Fibroblast of lung (primary cell): ENCODE results near the gene APBA1. TPM values are rescaled to one million over a fixed set of nuclear protein-coding genes. Genes with fewer than 3 reads are reported as not detected.

Experiments
- DNase-seq, 2 donors: peaks; one replicate each; pipeline versions ENCODE4 v3.0.0 to v3.0.0-alpha.2; 2010; ENCODE audit warnings: low read depth in 2 of 2
- H2AFZ ChIP-seq: 2 replicates; pipeline ENCODE4 v1.5.1; 2012; ENCODE audit warnings: low read length, control low read depth, inconsistent platforms
- H3K27ac ChIP-seq: 2 replicates; pipeline ENCODE4 v1.5.1; 2011; ENCODE audit warnings: low read length, control low read depth; ENCODE audit not compliant: insufficient read depth
- H3K27me3 ChIP-seq: 2 replicates; pipeline ENCODE4 v1.5.1; 2011; ENCODE audit warnings: mild to moderate bottlenecking, low read length; ENCODE audit not compliant: control insufficient read depth, insufficient read depth
- H3K36me3 ChIP-seq: 2 replicates; pipeline ENCODE4 v1.5.1; 2011; ENCODE audit warnings: low read length; ENCODE audit not compliant: control insufficient read depth, insufficient read depth
- H3K4me1 ChIP-seq: 2 replicates; pipeline ENCODE4 v1.5.1; 2011; ENCODE audit warnings: low read length; ENCODE audit not compliant: control insufficient read depth, insufficient read depth; ENCODE audit errors: extremely low read depth
- H3K4me2 ChIP-seq: 2 replicates; pipeline ENCODE4 v1.5.1; 2011; ENCODE audit warnings: low read length, control low read depth; ENCODE audit not compliant: insufficient read depth; ENCODE audit errors: extremely low read depth
- H3K4me3 ChIP-seq, 4 experiments: fragments of 200-600 bp in 1 of 4; sonication (generic) in 1 of 4; replicated peaks in 1 of 4; 2 replicates each; pipeline ENCODE4 v1.5.1; 2011 to 2016; ENCODE audit warnings: low read length in 4 of 4, low read depth in 3 of 4, mild to moderate bottlenecking in 3 of 4, control low read depth in 2 of 4, inconsistent platforms in 1 of 4, mixed read lengths in 1 of 4; ENCODE audit not compliant: insufficient read depth in 1 of 4; ENCODE audit errors: control extremely low read depth in 1 of 4
- H3K79me2 ChIP-seq: 2 replicates; pipeline ENCODE4 v1.5.1; 2012; ENCODE audit warnings: mild to moderate bottlenecking, low read length, inconsistent platforms; ENCODE audit not compliant: control insufficient read depth, insufficient read depth
- H3K9ac ChIP-seq: 2 replicates; pipeline ENCODE4 v1.5.1; 2011; ENCODE audit warnings: mild to moderate bottlenecking, low read length, control low read depth; ENCODE audit not compliant: insufficient read depth
- H3K9me3 ChIP-seq: 2 replicates; pipeline ENCODE4 v1.5.1; 2012; ENCODE audit warnings: low read depth, low read length; ENCODE audit not compliant: control insufficient read depth, insufficient read depth
- H4K20me1 ChIP-seq: 2 replicates; pipeline ENCODE4 v1.5.1; 2011; ENCODE audit warnings: low read length; ENCODE audit not compliant: control insufficient read depth, insufficient read depth; ENCODE audit errors: extremely low read depth
- EZH2 ChIP-seq: IDR thresholded peaks from 2 replicates; pipeline ENCODE4 v1.5.1; 2012; ENCODE audit warnings: low read length, control low read depth, mild to moderate bottlenecking; ENCODE audit errors: missing control alignments
- polyA plus RNA-seq, 2 donors: library from polyadenylated mRNA; depleted of rRNA in 1 of 2; stranded (reverse) in 1 of 2; unstranded in 1 of 2; fragments of >200 nt; gene quantifications; 2 replicates each; pipeline ENCODE4 v1.2.1, GENCODE V29; 2011 to 2012; ENCODE audit warnings: missing spikeins in 1 of 2
- total RNA-seq: library from RNA; depleted of rRNA; stranded (reverse); fragments of >200 nt; gene quantifications from 2 replicates; pipeline ENCODE4 v1.2.1, GENCODE V29; 2014
- TF ChIP-seq, protein P1 (sequence below), 2 donors: IDR thresholded peaks in 1 of 2; conservative IDR thresholded peaks in 1 of 2; 1 replicate in 1 of 2; 2 replicates in 1 of 2; pipeline ENCODE4 v1.5.1; 2011 to 2012; ENCODE audit warnings: low read length in 2 of 2, control low read depth in 1 of 2, inconsistent platforms in 1 of 2, low read depth in 1 of 2, mild to moderate bottlenecking in 1 of 2

Gene APBA1
- total and polyA plus RNA-seq, 2 donors (not counting 1 experiment from before 2014, with no cell fraction given) = 5.0 to 8.8 TPM

DNA sequence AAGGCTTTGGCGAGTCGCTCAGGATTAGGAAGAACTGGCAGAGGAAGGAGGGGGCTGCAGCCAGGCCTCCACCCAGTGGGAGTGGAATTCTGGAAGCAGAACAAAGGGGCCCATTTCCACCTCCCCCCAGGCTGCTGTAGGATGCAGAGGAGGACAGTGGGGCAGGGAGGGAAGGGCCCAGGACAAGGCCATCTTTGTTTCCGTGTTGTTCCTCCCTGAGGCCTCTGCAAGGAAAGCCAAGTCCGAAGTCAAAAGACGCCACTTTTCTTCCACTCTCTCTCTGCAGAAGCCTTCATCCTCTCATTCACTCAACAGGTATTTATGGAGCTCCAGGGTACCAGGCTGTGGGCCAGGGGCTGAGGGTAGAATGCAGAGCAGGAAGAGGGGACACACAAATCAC is 276.5 kb downstream of the APBA1 start:
- Histone ChIP-seq H3K9ac (no peak overlapping the region), H3K4me1 (no peaks in the 10 kb centered on the region), H3K9me3 (no peaks in the 10 kb centered on the region), H3K4me2 (no peak overlapping the region), H3K27me3 (no peaks in the 10 kb centered on the region), H2AFZ (no peak overlapping the region), H3K27ac (no peak overlapping the region), H3K4me3 (no peak overlapping the region), H3K79me2 (no peaks in the 10 kb centered on the region), H3K36me3 (no peaks in the 10 kb centered on the region), H4K20me1 (no peaks in the 10 kb centered on the region)
- TF ChIP-seq EZH2 = no peak
- no peak for DNase-seq

DNA sequence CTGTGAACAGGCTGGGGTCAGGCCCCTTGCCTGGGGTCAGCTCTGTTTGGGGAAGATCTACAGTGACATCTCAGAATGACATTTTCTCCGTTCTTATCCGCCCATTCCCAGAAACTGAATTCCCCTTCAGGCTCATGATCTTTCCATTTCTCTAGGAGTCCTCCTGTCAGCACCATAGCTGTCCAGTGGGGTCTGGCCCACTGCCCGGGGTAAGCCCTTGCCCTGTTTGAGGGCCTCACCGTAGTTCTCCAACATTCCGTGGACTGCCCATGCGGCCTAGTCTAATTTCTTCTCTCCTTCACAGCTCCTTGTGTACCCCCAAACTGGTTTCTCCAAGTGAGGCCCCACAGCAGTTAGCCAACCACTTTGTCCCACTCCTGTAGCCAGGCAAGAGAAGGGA is 278.7 kb downstream of the APBA1 start:
- TF ChIP-seq, protein P1, sequence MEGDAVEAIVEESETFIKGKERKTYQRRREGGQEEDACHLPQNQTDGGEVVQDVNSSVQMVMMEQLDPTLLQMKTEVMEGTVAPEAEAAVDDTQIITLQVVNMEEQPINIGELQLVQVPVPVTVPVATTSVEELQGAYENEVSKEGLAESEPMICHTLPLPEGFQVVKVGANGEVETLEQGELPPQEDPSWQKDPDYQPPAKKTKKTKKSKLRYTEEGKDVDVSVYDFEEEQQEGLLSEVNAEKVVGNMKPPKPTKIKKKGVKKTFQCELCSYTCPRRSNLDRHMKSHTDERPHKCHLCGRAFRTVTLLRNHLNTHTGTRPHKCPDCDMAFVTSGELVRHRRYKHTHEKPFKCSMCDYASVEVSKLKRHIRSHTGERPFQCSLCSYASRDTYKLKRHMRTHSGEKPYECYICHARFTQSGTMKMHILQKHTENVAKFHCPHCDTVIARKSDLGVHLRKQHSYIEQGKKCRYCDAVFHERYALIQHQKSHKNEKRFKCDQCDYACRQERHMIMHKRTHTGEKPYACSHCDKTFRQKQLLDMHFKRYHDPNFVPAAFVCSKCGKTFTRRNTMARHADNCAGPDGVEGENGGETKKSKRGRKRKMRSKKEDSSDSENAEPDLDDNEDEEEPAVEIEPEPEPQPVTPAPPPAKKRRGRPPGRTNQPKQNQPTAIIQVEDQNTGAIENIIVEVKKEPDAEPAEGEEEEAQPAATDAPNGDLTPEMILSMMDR (conservative IDR thresholded peaks at IDR 0.05 in 1 of 2, IDR thresholded peaks at IDR 0.05 in 1 of 2; ENCODE audit: low read depth in 1 of 2, low read length in 2 of 2) = no peak
- no peak for TF ChIP-seq EZH2
- no peaks in the 10 kb centered on the region for H3K27me3 ChIP-seq
- no peaks in the 10 kb centered on the region for H3K9me3 ChIP-seq

DNA sequence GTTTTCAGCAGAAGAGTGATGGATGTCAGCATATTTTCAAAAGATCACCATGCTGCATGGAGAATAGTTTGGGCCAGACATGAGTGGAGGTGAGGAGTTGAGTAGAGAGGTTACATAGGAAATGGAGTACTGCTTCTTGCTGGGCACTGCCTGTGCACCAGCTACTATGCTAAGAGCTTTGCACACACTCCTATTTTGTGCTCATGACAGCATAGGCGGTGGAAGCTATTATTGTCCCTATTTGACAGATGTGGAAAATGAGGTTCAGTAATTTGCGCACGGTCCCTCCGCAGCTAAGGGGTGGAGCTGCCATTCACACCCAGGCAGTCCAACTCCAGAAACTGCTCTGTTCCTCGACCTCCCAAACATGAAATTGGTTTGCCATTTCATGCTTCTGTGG is 279.3 kb downstream of the APBA1 start:
- DNase-seq = no peak
- Histone ChIP-seq H3K36me3 (no peaks in the 10 kb centered on the region), H3K4me2 (no peak overlapping the region)

More for the DNA sequence above, 278.7 kb downstream of the APBA1 start:
- Histone ChIP-seq H4K20me1 (no peaks in the 10 kb centered on the region), H3K36me3 (no peaks in the 10 kb centered on the region), H2AFZ (no peak overlapping the region), H3K79me2 (no peaks in the 10 kb centered on the region), H3K4me1 (no peaks in the 10 kb centered on the region), H3K4me2 (no peak overlapping the region), H3K9ac (no peak overlapping the region), H3K27ac (no peak overlapping the region), H3K4me3 (no peak overlapping the region)
- no peak for DNase-seq

DNA sequence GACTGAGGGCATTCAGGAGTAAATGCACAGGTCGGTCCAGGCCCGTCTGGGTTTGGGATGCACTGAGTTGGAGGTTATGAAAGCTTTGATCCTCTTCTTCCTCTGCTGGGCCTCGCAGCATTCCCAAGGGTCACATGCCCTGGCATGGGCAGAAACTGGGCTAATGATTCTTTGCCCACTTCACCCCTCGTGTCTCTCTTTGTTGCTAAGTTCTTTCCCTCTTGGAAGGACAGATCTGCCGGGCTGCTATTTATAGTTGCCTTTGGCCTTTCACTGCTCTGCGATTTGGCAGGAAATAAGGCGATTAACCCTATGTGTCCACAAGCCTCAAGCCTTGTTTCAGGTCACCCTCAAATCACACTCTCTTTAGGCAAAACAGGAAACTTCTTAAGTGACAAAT is 280.2 kb downstream of the APBA1 start:
- H3K4me2 ChIP-seq = no peak overlapping the region
- H3K4me1 ChIP-seq = no peaks in the 10 kb centered on the region
- H2AFZ ChIP-seq = no peak overlapping the region
- no peaks in the 10 kb centered on the region for H3K27me3 ChIP-seq
- no peak overlapping the region for H3K4me3 ChIP-seq
- no peaks in the 10 kb centered on the region for H3K79me2 ChIP-seq
- no peaks in the 10 kb centered on the region for H4K20me1 ChIP-seq
- H3K9me3 ChIP-seq = no peaks in the 10 kb centered on the region
- no peaks in the 10 kb centered on the region for H3K36me3 ChIP-seq
- TF ChIP-seq, protein P1 (conservative IDR thresholded peaks at IDR 0.05 in 1 of 2, IDR thresholded peaks at IDR 0.05 in 1 of 2; ENCODE audit: low read depth in 1 of 2, low read length in 2 of 2) = no peak
- TF ChIP-seq EZH2 = no peak
- no peak overlapping the region for H3K27ac ChIP-seq
- no peak overlapping the region for H3K9ac ChIP-seq
- DNase-seq = no peak

More for the DNA sequence above, 279.3 kb downstream of the APBA1 start:
- no peaks in the 10 kb centered on the region for H3K4me1 ChIP-seq
- H3K4me3 ChIP-seq = no peak overlapping the region
- H2AFZ ChIP-seq = no peak overlapping the region
- H3K9ac ChIP-seq = no peak overlapping the region
- H3K9me3 ChIP-seq = no peaks in the 10 kb centered on the region
- H3K27me3 ChIP-seq = no peaks in the 10 kb centered on the region
- H4K20me1 ChIP-seq = no peaks in the 10 kb centered on the region
- H3K79me2 ChIP-seq = no peaks in the 10 kb centered on the region
- TF ChIP-seq EZH2 = no peak
- H3K27ac ChIP-seq = no peak overlapping the region
